Keratinocyte (primary cell): ENCODE measurements around the gene TMEM100.

Experiments
- EZH2 ChIP-seq: IDR thresholded peaks from one replicate; pipeline ENCODE4 v1.6.1; 2012; ENCODE audit warnings: inconsistent platforms, mild to moderate bottlenecking, low read length, moderate library complexity
- TF ChIP-seq, protein P1 (sequence below), 3 experiments: IDR thresholded peaks in 1 of 3; conservative IDR thresholded peaks in 1 of 3; optimal IDR thresholded peaks in 1 of 3; 2 replicates in 2 of 3; 3 replicates in 1 of 3; pipeline versions ENCODE3 to v1.5.1; 2011; ENCODE audit warnings: low read length in 3 of 3, mild to moderate bottlenecking in 3 of 3, moderate library complexity in 2 of 3, control low read depth in 1 of 3, inconsistent platforms in 1 of 3; ENCODE audit not compliant: insufficient read depth in 2 of 3; ENCODE audit errors: extremely low read depth in 1 of 3

- TF ChIP-seq, protein P1, sequence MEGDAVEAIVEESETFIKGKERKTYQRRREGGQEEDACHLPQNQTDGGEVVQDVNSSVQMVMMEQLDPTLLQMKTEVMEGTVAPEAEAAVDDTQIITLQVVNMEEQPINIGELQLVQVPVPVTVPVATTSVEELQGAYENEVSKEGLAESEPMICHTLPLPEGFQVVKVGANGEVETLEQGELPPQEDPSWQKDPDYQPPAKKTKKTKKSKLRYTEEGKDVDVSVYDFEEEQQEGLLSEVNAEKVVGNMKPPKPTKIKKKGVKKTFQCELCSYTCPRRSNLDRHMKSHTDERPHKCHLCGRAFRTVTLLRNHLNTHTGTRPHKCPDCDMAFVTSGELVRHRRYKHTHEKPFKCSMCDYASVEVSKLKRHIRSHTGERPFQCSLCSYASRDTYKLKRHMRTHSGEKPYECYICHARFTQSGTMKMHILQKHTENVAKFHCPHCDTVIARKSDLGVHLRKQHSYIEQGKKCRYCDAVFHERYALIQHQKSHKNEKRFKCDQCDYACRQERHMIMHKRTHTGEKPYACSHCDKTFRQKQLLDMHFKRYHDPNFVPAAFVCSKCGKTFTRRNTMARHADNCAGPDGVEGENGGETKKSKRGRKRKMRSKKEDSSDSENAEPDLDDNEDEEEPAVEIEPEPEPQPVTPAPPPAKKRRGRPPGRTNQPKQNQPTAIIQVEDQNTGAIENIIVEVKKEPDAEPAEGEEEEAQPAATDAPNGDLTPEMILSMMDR (optimal IDR thresholded peaks at IDR 0.05 in 1 of 3, IDR thresholded peaks at IDR 0.05 in 1 of 3, conservative IDR thresholded peaks at IDR 0.05 in 1 of 3; ENCODE audit: extremely low read depth in 1 of 3, insufficient read depth in 2 of 3, low read length in 3 of 3): no peak
- TF ChIP-seq EZH2: no peak
Measured at GRCh38 chr17:55760643-55761355, 38.1 kb upstream of the TMEM100 start.
